HepG2 (cell line): ENCODE results near the gene APOA1. TPM values are rescaled to one million over a fixed set of nuclear protein-coding genes. Genes with fewer than 3 reads are reported as not detected.

ENCODE experiments used
- MTA3 ChIP-seq: sonication (generic); formaldehyde crosslinking; IDR thresholded peaks from 2 replicates; pipeline ENCODE4 v1.4.0; 2020; ENCODE audit warnings: missing genetic modification reagents
- REPIN1 ChIP-seq: sonication (generic); formaldehyde crosslinking; IDR thresholded peaks from 2 replicates; pipeline ENCODE4 v1.8.0; 2022; ENCODE audit warnings: missing genetic modification reagents, low read depth, mild to moderate bottlenecking, borderline replicate concordance
- RFXANK ChIP-seq: IDR thresholded peaks from 2 replicates; pipeline ENCODE4 v1.6.1; 2016
- SAP130 ChIP-seq: IDR thresholded peaks from 2 replicates; pipeline ENCODE4 v1.6.1; 2016; ENCODE audit warnings: low read depth
- SP5 ChIP-seq: IDR thresholded peaks from 2 replicates; pipeline ENCODE4 v1.6.1; 2016; ENCODE audit warnings: low read depth, borderline replicate concordance
- ZBTB7A ChIP-seq: sonication (generic); formaldehyde crosslinking; IDR thresholded peaks from 2 replicates; pipeline ENCODE4 v1.8.0; 2022; ENCODE audit warnings: mild to moderate bottlenecking, missing genetic modification reagents
- ZNF280B ChIP-seq: sonication (generic); formaldehyde crosslinking; IDR thresholded peaks from 2 replicates; pipeline ENCODE4 v1.5.0; 2020; ENCODE audit warnings: missing genetic modification reagents, mild to moderate bottlenecking, borderline replicate concordance
- ZNF318 ChIP-seq: sonication (generic); formaldehyde crosslinking; IDR thresholded peaks from 2 replicates; pipeline ENCODE4 v1.4.0; 2020; ENCODE audit warnings: mild to moderate bottlenecking, missing genetic modification reagents
- polyA plus RNA-seq, 8 experiments: library from polyadenylated mRNA; depleted of rRNA in 3 of 8; stranded (reverse) in 7 of 8; unstranded in 1 of 8; fragments of >200 nt; fragmentation: Illumina TruSeq in 4 of 8; extraction: Trizol in 4 of 8; gene quantifications; 2 replicates each; pipeline versions ENCODE4 v1.2.1 to v1.2.3, GENCODE V29; 2011 to 2016; ENCODE audit warnings: low read depth in 4 of 8, missing spikeins in 1 of 8, mixed read lengths in 1 of 8; ENCODE audit not compliant: insufficient read depth in 1 of 8
- total RNA-seq, 5 experiments: library from RNA; depleted of rRNA; stranded (reverse); fragments of >200 nt; fragmentation: Illumina TruSeq; extraction: Trizol; gene quantifications; 2 replicates each; pipeline ENCODE4 v1.2.3, GENCODE V29; 2016; ENCODE audit warnings: low read depth in 1 of 5
- TF ChIP-seq, protein P1 (sequence below): sonication (generic); formaldehyde crosslinking; IDR thresholded peaks from 2 replicates; pipeline ENCODE4 v1.9.0; 2021; ENCODE audit warnings: missing genetic modification reagents, borderline replicate concordance
- TF ChIP-seq, protein P2 (sequence below): IDR thresholded peaks from 2 replicates; pipeline ENCODE4 v1.6.1; 2016; ENCODE audit warnings: mild to moderate bottlenecking, missing biosample characterization, missing genetic modification reagents
- TF ChIP-seq, protein P3 (sequence below): sonication (generic); IDR thresholded peaks from 2 replicates; pipeline ENCODE4 v1.6.1; 2016; ENCODE audit warnings: low read depth, borderline replicate concordance
- TF ChIP-seq, protein P4 (sequence below), 2 experiments: sonication (generic) in 1 of 2; formaldehyde crosslinking in 1 of 2; IDR thresholded peaks; 2 replicates each; pipeline versions ENCODE4 v1.5.1 to v1.6.1; 2011 to 2020; ENCODE audit warnings: borderline replicate concordance in 1 of 2, low read depth in 1 of 2, low read length in 1 of 2, mild to moderate bottlenecking in 1 of 2, missing genetic modification reagents in 1 of 2, moderate library complexity in 1 of 2

The APOA1 gene
- total and polyA plus RNA-seq, 2 of the 13 experiments (the other 11 are each of a cell fraction or from before 2014, with no cell fraction given) = 1,973 to 5,485 TPM

DNA sequence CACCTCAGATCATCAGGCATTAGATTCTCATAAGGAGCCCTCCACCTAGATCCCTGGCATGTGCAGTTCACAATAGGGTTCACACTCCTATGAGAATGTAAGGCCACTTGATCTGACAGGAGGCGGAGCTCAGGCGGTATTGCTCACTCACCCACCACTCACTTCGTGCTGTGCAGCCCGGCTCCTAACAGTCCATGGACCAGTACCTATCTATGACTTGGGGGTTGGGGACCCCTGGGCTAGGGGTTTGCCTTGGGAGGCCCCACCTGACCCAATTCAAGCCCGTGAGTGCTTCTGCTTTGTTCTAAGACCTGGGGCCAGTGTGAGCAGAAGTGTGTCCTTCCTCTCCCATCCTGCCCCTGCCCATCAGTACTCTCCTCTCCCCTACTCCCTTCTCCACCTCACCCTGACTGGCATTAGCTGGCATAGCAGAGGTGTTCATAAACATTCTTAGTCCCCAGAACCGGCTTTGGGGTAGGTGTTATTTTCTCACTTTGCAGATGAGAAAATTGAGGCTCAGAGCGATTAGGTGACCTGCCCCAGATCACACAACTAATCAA is 5.6 kb downstream of the APOA1 start (continued):
- TF ChIP-seq REPIN1 = no peak
- TF ChIP-seq, protein P1, sequence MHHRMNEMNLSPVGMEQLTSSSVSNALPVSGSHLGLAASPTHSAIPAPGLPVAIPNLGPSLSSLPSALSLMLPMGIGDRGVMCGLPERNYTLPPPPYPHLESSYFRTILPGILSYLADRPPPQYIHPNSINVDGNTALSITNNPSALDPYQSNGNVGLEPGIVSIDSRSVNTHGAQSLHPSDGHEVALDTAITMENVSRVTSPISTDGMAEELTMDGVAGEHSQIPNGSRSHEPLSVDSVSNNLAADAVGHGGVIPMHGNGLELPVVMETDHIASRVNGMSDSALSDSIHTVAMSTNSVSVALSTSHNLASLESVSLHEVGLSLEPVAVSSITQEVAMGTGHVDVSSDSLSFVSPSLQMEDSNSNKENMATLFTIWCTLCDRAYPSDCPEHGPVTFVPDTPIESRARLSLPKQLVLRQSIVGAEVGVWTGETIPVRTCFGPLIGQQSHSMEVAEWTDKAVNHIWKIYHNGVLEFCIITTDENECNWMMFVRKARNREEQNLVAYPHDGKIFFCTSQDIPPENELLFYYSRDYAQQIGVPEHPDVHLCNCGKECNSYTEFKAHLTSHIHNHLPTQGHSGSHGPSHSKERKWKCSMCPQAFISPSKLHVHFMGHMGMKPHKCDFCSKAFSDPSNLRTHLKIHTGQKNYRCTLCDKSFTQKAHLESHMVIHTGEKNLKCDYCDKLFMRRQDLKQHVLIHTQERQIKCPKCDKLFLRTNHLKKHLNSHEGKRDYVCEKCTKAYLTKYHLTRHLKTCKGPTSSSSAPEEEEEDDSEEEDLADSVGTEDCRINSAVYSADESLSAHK (CRISPR knock-in tag) = no peak
- TF ChIP-seq SP5 (CRISPR knock-in tag) = 0 out of 2 replicates have a peak, but pooled peaks have one; percentile 57
- TF ChIP-seq ZNF318 (CRISPR knock-in tag) = no peak
- TF ChIP-seq SAP130 (CRISPR knock-in tag) = no peak
- TF ChIP-seq RFXANK (CRISPR knock-in tag) = no peak
- TF ChIP-seq MTA3 (CRISPR knock-in tag) = no peak
- no peak for TF ChIP-seq ZBTB7A (CRISPR knock-in tag)
- TF ChIP-seq, protein P2, sequence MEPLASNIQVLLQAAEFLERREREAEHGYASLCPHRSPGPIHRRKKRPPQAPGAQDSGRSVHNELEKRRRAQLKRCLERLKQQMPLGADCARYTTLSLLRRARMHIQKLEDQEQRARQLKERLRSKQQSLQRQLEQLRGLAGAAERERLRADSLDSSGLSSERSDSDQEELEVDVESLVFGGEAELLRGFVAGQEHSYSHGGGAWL (CRISPR knock-in tag) = no peak
- TF ChIP-seq ZNF280B (CRISPR knock-in tag) = no peak
- TF ChIP-seq, protein P3, sequence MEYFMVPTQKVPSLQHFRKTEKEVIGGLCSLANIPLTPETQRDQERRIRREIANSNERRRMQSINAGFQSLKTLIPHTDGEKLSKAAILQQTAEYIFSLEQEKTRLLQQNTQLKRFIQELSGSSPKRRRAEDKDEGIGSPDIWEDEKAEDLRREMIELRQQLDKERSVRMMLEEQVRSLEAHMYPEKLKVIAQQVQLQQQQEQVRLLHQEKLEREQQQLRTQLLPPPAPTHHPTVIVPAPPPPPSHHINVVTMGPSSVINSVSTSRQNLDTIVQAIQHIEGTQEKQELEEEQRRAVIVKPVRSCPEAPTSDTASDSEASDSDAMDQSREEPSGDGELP = no peak
- TF ChIP-seq, protein P4, sequence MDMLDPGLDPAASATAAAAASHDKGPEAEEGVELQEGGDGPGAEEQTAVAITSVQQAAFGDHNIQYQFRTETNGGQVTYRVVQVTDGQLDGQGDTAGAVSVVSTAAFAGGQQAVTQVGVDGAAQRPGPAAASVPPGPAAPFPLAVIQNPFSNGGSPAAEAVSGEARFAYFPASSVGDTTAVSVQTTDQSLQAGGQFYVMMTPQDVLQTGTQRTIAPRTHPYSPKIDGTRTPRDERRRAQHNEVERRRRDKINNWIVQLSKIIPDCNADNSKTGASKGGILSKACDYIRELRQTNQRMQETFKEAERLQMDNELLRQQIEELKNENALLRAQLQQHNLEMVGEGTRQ (IDR thresholded peaks at IDR 0.05; ENCODE audit: low read depth, low read length) = no peak
- TF ChIP-seq, protein P4 (CRISPR knock-in tag; IDR thresholded peaks at IDR 0.05; ENCODE audit: borderline replicate concordance) = 0 out of 2 replicates have a peak, but pooled peaks have one; percentile 6
